Urothelium cell line (cell line): Measurements from ENCODE around the gene DQX1.
"Not testable (repeated sequence)": the region's sequence is repeated elsewhere in the genome, so short reads cannot be mapped to it uniquely, and the experiment has no call there.

ENCODE experiments used
- DNase-seq: peaks from one replicate; pipeline ENCODE4 v3.0.0; 2011; ENCODE audit warnings: low spot score, mixed read lengths
- FAIRE-seq: peaks from 2 replicates; lab custom pipeline; 2011; peaks lifted over from hg19 to GRCh38; lab: Jason Lieb, UNC

Gene DQX1

DNA sequence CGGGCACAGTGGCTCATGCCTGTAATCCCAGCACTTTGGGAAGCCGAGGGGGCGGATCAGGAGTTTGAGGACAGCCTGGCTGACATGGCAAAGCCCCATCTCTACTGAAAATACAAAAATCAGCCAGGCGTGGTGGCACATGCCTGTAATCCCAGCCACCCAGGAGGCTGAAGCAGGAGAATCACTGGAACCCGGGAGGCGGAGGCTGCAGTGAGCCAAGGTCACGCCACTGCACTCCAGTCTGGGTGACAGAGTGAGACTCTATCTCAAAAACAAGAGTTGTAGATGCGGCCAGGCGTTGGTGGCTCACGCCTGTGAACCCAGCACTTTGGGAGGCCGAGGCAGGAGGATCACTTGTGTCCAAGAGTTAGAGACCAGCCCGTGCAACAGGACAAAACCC is 55.3 kb downstream of the DQX1 start:
- not testable (repeated sequence) for FAIRE-seq, DNase-seq
